Measurements from ENCODE around the gene ZCCHC9.

DNA sequence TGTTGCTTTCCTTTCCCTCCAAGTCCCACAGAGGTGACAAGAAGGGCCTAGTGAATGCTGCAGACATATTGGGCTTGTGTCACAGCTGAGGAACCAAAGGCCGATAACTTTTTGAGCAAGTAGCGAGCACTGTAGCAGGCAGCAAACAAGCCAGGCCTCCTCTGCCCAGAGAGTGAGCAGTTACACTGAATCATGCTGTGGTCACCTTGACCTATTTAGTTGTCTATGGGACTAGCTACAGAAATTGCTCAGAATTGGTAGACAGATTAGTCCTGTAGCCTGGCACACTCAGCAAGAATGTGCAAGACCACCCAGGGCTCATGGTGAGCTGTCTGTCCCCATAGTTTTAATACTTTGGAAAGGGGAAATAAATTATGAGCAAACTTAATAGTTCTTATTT lies 25.2 kb downstream of the ZCCHC9 start:
- TF ChIP-seq, protein P1, sequence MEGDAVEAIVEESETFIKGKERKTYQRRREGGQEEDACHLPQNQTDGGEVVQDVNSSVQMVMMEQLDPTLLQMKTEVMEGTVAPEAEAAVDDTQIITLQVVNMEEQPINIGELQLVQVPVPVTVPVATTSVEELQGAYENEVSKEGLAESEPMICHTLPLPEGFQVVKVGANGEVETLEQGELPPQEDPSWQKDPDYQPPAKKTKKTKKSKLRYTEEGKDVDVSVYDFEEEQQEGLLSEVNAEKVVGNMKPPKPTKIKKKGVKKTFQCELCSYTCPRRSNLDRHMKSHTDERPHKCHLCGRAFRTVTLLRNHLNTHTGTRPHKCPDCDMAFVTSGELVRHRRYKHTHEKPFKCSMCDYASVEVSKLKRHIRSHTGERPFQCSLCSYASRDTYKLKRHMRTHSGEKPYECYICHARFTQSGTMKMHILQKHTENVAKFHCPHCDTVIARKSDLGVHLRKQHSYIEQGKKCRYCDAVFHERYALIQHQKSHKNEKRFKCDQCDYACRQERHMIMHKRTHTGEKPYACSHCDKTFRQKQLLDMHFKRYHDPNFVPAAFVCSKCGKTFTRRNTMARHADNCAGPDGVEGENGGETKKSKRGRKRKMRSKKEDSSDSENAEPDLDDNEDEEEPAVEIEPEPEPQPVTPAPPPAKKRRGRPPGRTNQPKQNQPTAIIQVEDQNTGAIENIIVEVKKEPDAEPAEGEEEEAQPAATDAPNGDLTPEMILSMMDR (conservative IDR thresholded peaks at IDR 0.05; ENCODE audit: low read depth, low read length), result no peak
- no peak for TF ChIP-seq EZH2 (IDR thresholded peaks at IDR 0.05; ENCODE audit: borderline replicate concordance, low read depth, low read length, poor library complexity, severe bottlenecking)
